GM21723 (cell line): ENCODE measurements around the gene C15orf39.

Experiments
- ATAC-seq: cut with Tn5 transposase; IDR thresholded peaks from one replicate; pipeline ENCODE4 v1.9.1; 2021; ENCODE audit warnings: mild to moderate bottlenecking, moderate library complexity; ENCODE audit not compliant: unreplicated experiment

The C15orf39 gene

DNA sequence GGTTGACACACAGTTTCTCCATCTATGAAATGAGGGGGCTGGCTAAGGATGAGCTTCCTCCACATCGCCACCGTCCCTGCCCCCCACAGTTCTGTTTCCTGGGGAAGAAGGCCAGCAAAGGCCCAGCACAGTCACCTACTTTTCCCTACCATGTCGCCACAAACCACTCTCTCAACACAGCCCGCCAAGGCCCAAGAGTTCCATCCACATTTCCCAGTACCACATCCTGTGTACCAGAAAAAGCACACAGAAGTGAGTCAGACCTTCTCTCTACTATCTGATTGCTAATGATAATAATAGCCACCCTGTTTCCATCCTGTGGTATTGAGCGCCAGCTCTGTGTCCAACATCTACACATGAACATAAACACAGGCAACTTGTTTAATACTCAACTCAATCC, 30.3 kb upstream of the C15orf39 start:
- ATAC-seq, result no peak

DNA sequence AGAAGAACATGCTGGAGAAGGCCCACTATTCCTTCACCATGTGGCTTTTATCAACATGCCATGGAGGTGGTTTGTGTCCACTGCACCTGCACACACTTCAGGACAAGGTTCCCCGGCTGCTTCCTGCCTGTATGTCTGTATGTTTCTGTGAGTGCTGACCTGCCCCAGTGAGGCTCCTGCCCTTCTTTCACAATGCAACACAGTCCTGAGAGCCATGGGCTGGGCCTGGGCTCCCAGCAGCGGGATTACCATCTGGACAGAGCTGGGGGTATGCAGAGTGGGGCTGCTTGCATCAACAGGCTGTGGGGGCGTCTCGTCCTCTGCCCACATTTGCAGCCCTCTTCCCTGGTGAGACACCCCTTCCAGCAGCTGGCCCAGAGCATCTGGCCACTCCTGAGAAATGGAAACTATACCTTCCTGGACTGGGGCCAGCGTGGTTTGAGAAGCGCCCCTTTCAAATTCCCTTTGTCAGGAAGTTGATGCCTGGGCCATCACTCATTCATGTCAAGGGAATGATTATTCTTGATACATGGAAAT, 29.3 kb upstream of the C15orf39 start:
- ATAC-seq, result no peak

DNA sequence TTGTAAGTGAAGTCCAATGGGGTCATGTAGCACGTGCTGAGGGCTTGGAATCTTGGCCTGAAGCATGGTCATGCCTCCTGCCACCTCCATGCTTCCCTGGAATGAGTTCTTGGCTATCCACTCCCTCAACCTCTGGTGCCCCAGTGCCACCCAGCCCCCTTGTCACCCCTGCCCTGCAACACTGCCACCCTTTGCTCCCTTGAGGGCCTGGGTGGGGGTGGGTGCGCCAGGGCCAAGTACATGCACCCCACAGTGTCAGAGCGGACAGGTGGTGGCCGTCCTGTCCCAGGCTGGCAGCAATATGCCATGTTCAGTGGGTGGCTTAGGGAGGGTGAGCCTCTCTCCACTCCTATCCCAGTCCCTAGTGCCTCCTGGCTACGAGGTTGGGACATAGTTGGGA, 27.6 kb upstream of the C15orf39 start:
- no peak for ATAC-seq

DNA sequence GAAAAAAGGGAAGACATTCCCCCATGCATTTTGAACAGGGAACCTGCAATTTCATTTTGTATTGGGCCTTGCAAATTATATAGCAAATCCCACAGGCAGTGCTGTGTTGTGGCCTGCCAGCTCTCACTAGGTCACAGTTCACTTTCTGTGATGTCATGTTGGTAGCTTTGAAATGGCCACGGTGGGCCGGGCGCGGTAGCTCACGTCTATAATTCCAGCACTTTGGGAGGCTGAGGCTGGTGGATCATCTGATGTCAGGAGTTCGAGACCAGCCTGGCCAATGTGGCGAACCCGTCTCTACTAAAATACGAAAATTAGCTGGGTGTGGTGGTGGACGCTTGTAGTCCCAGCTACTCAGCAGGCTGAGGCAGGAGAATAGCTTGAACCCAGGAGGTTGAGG, 27.0 kb upstream of the C15orf39 start:
- ATAC-seq, result no peak

DNA sequence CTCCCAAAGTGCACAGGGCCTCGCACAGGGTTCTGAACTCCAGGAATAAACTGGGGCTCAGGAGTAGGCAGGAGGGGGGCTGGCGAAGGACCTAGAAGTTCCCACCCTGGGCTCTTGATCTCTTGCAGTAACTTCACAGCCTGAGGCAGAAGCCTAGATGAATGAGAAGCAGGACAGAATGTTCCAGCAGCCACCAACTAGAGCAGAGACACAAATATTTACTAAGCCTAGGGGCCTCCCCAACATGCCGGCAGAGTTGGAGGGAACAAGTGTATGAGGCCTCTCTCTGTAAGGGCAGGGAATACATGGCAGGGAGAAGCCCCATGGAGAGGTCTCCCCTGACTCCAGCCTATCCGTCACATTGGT, 25.3 kb upstream of the C15orf39 start:
- ATAC-seq, result no peak

DNA sequence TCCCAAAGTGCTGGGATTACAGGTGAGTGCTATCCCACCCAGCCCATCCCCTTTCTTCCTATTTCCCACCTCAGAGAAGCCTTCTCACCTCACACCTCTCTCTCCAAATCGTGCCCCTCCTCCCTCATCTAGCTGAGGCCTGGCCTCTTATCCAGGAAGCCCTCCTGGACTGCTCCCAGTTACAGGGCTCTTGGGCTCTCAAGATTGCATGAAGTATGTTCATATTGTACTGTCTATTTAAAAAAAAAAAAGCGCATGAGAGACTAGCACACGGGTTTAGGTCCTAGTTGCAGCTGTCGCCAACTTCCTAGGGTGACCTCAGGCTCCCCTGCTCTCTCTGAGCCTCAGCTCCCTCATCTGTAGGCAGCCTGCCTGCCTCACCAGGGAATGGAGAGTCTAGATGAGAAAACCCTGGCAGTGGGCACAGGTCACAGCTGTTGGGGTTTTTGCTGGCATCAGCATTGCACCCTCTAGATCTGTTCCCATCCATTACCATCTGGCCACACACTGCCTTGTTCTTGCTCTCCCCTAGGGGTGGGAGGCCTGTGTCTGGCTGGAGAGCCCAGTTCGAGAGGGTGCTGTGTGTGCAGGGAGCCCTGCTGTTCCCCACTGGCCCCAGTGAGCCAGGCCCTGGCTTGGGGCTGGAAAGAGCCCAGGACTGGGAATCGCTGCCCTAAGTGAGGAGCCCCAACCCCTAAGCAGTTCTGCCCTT, 24.2 kb upstream of the C15orf39 start:
- no peak for ATAC-seq

DNA sequence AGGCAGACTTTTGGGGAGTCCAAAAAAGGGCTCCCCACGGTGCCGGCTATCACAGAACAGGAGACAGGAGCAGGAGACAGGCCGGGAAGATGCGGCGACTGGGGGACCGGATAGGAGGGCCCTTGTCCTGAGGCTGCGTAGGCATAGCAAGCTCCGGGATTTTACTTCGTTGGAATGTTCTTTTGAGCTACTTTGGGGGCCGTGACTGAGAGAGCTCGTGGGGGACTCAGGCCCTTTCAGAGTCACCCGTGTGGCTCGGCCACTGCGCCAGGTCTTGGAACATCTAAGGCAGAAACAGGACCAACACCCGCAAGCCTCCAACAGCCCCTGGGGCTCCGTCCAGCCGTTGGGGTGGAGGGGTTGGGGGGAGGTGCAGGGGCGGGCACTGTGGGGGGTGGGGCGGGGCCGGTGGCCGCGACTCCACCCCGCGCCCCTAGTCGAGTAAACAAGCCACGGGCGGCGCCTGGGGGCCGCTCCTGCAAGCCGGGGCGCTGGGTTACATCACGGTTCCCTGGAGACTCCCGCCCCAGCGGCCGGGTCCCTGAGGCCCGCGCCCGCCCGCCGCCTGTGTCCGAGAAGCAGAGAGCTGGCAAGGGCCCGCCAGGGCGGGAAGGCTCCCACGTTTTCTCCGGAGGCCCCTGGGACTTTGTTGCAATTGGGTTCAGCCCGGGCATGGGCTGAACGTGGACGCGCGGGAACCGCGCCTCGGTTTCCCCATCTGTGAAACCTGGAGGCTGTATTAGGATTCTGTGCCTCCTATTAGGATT, 23.3 kb upstream of the C15orf39 start:
- ATAC-seq, result no peak

DNA sequence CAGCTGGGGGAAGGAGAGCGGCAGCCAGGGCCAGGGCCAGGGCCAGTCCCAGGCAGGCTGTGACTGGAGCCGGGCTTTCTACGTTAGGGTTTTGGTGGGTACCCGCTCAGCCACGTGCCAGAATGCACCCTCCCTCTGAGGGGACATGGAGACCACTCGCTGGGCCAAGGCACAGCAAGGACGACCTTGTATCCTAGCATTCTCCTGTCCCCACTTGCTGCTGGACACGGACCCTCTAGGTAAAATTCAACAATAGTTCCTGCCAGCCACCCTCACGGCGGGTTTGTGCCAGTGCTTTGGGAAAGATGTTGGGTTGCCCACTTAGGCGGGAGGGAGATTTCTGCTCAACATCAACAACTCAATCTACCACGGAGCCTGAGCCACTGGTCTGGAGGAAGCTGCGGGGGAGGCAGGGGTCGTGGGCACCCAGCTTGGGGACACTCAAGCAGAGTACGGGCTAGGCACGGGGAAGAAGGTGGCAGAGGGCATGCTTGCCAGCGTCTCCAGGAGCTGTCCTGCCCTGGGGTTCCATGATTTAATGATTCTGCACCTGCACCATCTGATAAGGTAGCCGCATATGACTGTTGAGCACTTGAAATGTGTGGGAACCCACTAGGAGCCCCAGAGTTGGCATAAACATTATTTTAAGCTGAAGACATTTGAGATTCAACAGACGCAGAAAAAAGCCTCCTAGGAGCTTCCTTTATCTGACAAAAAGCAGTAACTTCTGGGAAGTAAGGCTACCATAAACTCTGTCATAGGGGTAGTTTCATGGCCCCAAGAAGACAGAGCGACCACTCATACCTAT, 22.5 kb upstream of the C15orf39 start:
- no peak for ATAC-seq

DNA sequence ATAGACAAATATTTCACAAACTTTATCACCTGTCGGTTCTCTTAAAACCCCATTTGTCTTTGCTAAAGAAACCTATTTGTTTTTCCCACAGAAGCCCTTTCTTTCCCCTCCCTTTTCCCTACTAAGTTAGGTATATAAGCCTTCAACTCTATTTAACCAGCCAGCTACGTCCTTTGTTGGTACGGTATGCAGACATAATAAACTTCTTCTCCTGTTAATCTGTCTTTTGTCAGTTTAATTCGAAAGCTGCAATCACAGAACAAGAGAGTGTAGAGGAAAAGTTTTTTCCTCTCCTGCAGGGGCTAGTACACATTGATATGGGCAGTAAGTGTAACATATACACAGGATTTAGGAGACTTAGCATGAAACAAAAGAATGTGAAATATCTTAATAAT, 21.9 kb upstream of the C15orf39 start:
- ATAC-seq, result no peak

DNA sequence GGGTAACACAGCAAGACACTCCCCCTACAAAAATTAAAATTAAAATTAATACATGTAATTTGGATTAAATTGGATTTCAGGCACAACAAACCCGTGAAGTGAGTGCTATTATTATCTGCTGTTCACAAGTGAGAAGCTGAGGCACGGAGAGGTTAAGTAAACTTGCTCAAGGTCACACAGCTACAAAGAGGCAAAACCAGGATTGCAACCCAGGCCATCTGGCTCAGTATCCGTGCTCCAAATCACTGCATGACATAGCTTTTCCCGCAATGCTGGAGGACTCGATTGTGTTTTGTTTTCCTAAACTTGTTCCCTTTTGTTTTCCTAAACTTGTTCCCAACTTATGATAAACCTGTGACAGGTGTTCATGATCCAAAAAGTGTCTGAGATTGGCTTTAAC, 19.9 kb upstream of the C15orf39 start:
- no peak for ATAC-seq

DNA sequence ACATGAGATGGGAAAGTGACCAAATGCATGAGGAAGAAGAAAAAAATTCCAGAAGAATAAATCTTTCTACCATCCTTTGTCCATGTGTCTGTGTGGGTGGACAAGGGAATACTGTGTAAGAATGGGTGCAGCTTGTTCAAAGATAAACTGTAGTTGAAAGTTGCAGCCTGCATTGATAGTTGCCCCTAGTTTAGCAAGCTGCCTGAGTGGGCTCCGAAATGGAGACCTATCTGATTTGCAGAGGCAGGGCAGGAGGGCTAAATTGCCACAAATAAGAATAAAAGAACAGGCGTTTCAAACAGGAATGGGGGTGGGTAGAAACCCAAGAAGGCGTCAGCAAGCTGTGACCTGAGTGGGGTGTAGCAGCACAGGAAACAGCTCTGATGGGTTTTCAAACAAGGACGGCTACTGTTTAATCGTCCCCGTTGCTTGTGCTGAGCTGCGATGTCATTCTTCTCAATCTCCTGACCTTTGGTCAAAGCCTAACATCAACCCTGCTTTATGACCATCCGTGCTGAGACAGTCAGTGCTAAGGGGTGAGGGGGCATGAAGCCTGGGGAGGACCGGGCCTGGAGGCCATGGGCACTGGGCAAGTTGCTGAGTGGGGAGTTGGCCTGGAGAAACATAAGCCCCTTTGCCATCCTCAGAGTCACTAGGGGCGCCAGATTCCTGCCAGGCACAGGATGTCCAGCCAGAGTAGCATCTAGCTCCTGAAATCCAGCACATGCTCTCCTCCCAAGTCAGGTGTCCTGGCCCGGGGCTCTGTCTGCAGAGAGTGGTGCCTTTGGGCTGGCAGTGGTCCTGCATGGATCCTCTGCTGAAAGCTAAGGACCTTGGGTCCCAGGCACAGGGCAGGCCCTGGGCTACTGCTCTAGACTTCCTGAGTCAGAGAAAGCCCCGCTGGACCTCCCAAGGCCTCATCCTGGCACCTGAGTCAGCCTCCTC, 19.2 kb upstream of the C15orf39 start:
- no peak for ATAC-seq

DNA sequence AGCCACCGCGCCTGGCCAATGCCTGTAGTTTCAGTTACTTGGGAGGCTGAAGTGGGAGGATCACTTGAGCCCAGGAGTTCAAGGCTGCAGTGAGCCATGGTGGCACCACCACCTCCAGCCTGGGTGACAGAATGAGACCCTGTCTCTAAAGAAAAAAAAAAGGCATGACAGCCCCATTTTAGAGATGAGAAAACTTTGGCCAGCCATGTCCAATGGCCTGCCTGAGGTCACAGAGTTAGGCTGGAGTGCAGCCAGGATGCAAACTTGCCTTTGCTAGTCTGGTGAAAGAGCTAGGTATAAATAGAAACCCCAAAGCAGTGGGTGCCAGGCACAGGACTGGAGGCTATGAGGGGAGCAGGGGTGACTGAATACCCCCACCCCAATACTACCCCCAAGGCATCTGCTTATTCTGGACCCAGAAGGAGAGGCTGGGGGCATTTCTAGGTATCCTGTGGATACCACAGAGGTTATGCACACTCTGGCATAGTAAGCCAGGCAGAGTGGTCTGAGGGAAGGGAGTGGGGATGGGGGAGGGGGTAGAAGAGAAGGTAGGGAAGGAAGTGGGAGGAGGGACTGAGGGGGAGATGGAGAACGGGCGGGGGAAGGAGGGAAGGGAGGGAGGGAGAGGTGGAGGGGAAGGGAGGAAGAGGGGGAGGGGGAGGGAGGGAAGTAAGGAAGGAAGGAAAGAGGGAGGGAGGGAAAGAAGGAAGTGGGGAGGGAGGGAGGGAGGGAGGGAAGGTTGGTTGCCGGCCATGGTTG, 16.2 kb upstream of the C15orf39 start:
- no peak for ATAC-seq

DNA sequence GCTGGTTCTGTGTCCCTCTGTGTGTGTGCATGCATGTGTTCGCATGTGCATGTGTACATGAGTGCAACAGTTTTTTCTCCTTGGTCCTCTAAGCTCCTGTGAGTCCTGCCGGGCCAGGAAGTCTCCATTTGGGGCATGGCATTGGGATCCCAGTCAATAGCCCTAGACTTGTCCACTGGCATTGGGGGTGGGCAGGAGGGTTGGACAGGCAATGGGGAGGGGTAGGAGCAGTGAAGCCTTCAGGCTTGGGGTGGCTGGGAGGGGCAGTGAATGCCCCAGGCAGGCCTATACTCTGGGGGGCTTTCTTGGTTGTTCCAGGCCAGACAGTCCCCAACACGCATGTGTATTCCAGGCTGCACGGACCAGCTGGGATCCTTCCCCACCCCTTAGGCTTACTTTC, 15.6 kb upstream of the C15orf39 start:
- no peak for ATAC-seq

DNA sequence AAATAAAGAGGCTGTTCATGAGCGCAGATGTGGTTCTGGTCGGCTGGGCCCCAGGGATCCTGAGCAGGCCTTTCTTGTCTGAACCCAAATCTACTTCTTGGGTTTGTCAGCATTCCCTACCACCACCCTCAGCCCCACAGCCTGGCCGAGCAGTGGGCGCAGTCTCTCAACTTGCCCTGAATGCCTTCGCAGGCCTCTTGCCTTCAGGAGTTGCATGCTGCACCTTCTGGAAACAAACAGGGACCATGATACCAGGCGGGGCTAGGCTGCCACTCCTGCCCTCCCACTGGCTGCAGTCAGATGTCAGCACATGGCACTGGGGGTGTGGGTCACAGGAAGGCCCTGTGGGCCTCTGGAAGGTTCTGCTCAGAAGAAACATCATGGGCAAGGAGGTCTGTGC, 13.2 kb upstream of the C15orf39 start:
- ATAC-seq, result no peak

DNA sequence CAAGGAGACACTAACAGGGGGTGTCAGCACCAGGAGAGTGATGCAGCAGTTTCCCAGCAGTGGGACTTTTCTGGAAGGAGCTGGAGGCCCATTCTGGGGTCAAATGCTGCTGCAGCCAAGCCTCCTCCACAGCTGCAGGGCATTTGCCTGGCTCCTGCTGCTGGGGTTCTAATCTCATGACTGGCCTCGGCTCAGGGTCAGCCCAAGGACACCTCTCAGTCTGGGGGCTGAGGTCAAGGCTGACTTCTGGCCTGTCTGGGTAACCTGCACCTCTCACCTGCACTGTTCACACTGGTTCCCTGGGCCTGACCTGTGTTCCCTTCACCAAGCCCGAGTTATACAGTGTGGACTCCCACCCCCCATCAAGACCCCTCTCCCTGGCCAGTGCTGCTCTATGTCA, 10.4 kb upstream of the C15orf39 start:
- ATAC-seq, result no peak

DNA sequence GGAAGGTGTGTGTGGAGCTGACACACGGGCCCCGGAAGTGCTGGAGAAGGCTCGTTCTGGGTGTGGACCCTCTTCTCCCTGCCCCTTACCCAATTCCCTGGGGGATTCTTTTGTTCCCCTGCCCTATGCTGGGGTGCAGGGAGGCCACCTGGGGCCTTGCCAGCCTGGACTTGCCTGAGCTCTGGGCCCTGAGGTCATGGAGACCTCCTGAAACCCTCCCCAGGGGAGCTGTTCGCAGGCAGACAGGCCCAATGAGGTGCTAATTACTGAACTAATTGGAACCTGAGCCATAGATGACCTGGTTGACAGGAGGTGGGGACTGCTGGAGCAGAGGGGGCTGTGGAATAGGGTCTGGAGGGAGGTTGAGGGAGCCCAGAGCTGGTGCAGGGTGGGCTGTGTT, 9.4 kb upstream of the C15orf39 start:
- ATAC-seq, result no peak

DNA sequence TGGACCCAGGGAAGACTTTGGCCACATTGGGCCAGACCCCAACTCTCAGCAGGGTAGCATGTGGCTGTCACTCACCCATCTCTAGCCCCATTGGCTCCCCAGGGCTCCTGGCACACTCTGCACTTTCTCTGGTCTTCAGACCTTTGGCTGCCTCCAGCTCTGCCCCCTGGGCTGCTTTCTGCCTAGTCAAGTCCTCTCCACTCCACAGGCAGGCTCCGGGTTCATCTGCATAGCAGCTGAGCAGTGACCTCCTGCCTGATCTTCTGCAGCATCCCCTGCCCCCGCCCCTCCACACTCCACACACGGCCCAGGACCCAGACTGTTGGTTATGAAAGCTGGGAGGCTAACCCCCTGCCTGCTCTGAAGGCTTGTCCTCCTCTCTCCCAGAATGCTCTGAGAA, 8.4 kb upstream of the C15orf39 start:
- no peak for ATAC-seq

DNA sequence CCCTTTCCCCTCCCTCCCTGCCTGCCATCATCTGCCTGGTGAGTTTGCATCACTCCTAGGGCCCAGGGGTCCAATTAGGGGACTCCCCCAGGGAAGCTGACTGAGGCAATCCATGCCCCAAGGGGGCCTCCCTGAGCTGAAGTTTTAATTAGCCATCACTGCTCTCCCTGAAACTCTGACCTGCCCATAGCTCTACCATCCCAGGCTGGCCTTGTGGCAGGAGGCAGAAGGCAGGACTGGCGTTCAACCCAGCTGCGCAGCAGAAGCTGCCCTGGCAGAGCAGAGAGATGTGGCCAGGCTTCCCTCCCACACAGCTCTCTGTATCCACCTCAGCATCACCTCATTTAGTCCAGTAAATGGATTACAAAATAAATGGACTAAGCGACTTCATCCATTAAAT, 7.7 kb upstream of the C15orf39 start:
- ATAC-seq, result no peak

DNA sequence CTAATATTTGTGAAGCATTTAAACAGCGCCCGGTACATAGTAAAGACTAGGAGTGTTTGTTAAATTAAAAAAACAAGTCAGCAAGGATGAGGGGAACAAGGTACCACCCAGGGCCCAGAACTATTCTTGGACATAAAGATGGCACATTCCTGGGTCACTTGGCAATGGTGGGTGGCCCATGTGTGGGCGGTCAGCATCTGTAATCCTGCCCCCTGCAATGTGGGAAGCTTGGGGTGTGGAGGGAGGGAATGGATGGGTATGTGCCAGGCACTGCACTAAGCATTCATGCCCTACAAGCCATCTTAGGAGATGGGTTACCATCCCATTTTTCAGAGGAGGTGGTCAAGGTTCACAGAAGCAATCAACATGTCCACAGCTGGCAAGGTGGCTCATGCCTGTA, 7.3 kb upstream of the C15orf39 start:
- no peak for ATAC-seq
